HuH-7.5 (cell line): ENCODE data around the gene MAPK8IP1.

ENCODE experiments used
- DNase-seq: peaks from one replicate; pipeline ENCODE4 v3.0.0; 2011; ENCODE audit warnings: low spot score

The MAPK8IP1 gene

DNA sequence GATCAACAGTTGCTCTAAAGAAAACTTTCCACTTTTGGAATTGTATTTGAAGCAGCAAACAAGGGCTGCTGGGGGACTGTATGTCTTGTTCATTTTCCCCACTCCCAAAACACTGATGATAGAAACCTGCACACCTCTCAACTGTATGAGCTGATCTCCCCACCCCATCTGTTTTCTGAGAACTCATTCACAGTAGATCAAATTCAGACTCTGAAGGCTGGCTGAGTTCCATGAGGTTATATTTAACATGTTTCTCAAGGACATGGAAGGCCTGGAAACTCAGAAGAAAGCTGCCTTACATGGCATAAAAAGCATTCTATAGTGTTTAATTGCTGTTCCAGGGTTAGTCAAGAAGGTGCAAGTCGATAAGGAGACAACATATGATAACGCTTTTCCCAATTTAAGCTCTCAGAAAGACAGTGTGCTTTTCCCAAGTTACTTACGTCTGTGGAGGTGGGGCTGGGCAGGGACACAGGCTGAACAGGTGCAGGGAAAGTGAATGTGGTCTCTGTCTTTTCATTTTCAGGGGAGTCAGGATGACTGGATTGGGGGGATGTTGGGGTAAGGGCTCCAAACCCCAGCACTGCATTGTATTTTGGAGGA, 60.0 kb downstream of the MAPK8IP1 start:
- no peak for DNase-seq

DNA sequence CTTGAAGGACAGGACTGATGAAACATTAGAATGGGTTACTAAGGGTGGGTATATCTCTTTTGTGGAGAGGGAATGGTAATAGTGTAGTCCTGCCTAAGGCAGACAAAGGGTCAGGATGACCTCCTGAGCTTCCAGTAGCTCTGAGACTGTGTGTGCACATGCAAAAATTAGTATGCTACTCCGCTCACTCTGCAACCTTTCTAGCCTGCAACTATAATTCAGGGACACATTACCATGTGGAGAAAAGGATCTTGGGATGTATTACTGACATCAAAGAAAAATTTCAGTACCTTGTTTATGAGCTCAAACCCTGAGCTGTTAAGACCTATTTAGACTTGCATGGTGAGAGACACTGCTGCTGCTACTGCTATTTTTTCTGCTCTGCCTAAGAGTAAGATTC, 62.4 kb downstream of the MAPK8IP1 start:
- DNase-seq = no peak

DNA sequence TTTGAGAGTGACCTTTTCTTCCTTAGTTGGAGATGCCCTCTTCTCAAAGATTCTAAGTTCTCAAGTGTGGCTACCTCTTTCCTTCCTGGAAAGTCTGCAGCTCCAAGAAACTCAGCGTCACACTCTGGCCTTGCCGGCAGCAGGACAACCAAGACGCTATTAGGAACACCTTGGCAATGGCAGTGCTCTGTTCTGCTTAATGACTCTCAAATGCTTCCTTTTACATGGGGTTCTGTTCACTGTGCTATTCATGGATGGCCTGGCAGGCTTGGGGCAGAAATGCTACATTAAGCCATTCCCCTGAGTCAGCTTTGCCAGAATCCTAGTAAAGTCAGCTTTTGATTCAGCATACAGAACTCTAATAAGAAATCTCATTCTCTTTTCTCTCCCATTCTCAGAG, 62.9 kb downstream of the MAPK8IP1 start:
- DNase-seq = no peak

DNA sequence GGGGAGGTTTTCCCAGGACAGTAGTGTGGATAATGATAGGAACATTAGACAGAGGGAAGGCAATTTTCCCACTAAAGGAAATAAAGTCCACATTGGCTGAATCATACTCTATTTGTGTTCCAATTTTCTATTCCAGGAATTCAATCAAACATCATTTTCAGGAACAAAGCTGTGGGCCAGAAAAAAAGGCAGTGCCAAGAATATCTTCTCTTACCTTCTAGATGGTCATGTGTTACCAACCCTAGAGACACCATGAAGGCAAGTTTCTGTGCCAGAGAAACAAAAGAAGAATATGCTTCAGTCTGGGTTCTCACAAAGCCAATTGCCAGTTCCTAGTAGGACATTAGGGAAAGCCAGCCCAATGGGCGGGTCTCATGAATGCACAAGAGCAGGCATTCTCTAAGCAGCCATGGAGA, 64.5 kb downstream of the MAPK8IP1 start:
- DNase-seq = no peak
